ENCODE results near the gene B3GNT5. TPM values are rescaled to one million over a fixed set of nuclear protein-coding genes. Genes with fewer than 3 reads are reported as not detected.

Gene B3GNT5
- total RNA-seq, 2 donors from 2014 or later = 10.5 to 18.0 TPM

DNA sequence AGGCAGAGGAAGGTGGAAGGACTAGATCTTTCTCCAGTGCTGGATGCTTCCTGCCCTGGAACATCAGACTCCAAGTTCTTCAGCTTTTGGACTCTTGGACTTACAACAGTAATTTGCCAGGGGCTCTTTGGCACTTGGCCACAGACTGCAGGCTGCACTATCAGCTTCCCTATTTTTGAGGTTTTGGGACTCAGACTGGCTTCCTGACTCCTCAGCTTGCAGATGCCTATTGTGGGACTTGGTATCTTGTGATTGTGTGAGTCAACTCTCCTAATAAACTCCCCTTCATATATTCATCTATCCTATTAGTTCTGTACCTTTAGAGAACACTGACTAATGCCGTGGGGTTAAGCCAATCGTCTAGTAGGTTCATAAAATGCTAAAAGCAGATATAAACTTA, 8.8 kb upstream of the B3GNT5 start:
- Mint-ChIP-seq H3K36me3 (ENCODE audit: low read depth) (peaks cover 72% of the 10 kb centered on the region), H3K27ac (no peak overlapping the region), H3K4me3 (no peak overlapping the region), H3K4me1 (peaks cover 5% of the 10 kb centered on the region), H3K9me3 (peaks cover 37% of the 10 kb centered on the region), H3K27me3 (ENCODE audit: insufficient read depth) (peaks cover 2% of the 10 kb centered on the region)
- DNase-seq = no peak
- Histone ChIP-seq H3K4me1 (ENCODE audit: control insufficient read depth, insufficient read depth, low read length) (peaks cover 6% of the 10 kb centered on the region), H3K27ac (ENCODE audit: low read depth, low read length) (no peak overlapping the region), H3K27me3 (ENCODE audit: control insufficient read depth, insufficient read depth, low read length, poor library complexity, severe bottlenecking) (no peaks in the 10 kb centered on the region), H3K9ac (ENCODE audit: extremely low read depth, low read length, poor library complexity, severe bottlenecking) (no peak overlapping the region), H3K4me3 (ENCODE audit: low read length) (no peak overlapping the region), H3K9me3 (ENCODE audit: control insufficient read depth, low read length) (peaks cover 50% of the 10 kb centered on the region), H3K36me3 (ENCODE audit: control insufficient read depth, insufficient read depth, low read length) (peaks cover 76% of the 10 kb centered on the region)
- WGBS, 2 experiments (ENCODE audit: insufficient coverage in 1 of 2, insufficient read length in 1 of 2) = 94 to 98% methylated on average over 2 of the region's 2 CpGs
- TF ChIP-seq, protein P1, sequence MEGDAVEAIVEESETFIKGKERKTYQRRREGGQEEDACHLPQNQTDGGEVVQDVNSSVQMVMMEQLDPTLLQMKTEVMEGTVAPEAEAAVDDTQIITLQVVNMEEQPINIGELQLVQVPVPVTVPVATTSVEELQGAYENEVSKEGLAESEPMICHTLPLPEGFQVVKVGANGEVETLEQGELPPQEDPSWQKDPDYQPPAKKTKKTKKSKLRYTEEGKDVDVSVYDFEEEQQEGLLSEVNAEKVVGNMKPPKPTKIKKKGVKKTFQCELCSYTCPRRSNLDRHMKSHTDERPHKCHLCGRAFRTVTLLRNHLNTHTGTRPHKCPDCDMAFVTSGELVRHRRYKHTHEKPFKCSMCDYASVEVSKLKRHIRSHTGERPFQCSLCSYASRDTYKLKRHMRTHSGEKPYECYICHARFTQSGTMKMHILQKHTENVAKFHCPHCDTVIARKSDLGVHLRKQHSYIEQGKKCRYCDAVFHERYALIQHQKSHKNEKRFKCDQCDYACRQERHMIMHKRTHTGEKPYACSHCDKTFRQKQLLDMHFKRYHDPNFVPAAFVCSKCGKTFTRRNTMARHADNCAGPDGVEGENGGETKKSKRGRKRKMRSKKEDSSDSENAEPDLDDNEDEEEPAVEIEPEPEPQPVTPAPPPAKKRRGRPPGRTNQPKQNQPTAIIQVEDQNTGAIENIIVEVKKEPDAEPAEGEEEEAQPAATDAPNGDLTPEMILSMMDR (conservative IDR thresholded peaks at IDR 0.05) = no peak

DNA sequence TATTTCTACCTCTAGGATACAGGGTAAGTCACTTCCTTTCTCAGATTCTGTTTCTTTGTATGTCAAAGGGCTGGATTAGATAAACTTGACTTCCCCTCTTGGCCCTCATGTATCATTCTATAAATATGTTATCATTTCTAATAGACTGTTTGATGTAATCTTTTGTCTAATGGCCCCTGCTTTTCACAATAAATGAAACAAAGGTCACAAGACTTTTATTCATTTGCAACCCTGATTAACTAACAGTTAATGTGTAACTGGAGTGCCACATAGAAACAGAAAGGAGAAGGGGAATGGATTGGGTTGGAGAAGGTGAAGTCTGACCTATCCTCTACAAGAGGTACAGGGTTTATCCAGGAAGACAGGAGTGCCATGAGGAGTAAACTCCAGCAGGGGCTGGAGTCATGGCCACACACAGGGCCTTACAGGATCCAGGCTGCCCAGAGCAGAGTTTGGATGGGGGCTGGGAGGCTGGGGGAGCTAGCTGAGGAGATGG, 8.0 kb upstream of the B3GNT5 start:
- Histone ChIP-seq H3K36me3 (ENCODE audit: control insufficient read depth, insufficient read depth, low read length) (peaks cover 68% of the 10 kb centered on the region), H3K4me1 (ENCODE audit: control insufficient read depth, insufficient read depth, low read length) (peaks cover 10% of the 10 kb centered on the region), H3K27ac (ENCODE audit: low read depth, low read length) (no peak overlapping the region), H3K9ac (ENCODE audit: extremely low read depth, low read length, poor library complexity, severe bottlenecking) (no peak overlapping the region), H3K27me3 (ENCODE audit: control insufficient read depth, insufficient read depth, low read length, poor library complexity, severe bottlenecking) (no peaks in the 10 kb centered on the region), H3K9me3 (ENCODE audit: control insufficient read depth, low read length) (peaks cover 41% of the 10 kb centered on the region), H3K4me3 (ENCODE audit: low read length) (no peak overlapping the region)
- DNase-seq = no peak
- Mint-ChIP-seq H3K36me3 (ENCODE audit: low read depth) (peaks cover 64% of the 10 kb centered on the region), H3K4me3 (no peak overlapping the region), H3K27me3 (ENCODE audit: insufficient read depth) (peaks cover under 1% of the 10 kb centered on the region), H3K27ac (no peak overlapping the region), H3K4me1 (peaks cover 13% of the 10 kb centered on the region), H3K9me3 (peaks cover 36% of the 10 kb centered on the region)
- TF ChIP-seq, protein P1 (conservative IDR thresholded peaks at IDR 0.05) = peak; percentile 37

DNA sequence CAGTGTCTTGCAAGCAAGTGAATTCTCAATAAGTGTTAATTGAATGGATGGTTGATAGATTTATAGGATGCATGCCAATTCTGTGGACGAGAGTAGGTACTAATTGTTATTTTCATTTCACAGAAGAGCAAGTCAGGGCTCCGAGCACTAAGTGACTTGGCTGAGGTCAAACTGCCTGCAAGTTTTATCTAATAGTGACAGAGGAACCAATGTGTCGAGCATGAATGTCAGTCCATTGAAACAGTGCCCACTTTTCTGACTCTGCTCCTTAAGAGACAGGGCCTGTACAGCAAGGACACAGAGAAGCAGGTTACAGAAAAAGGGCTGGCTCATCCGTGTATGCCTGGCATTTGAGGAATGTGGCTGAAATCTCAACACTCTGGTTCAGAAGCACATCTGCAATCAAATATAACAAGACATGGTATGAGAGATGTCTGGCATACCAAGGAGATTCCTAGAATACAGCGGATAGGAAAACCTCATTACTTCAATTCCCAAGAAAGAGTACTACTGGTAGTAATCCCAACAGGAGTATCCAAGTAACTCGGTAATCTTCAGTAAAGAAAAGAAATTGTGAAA, 6.0 kb upstream of the B3GNT5 start:
- no peak for DNase-seq
- peaks cover 22% of the 10 kb centered on the region for H3K9me3 Mint-ChIP-seq

More for the DNA sequence above, 6.0 kb upstream of the B3GNT5 start:
- Mint-ChIP-seq H3K27me3 (ENCODE audit: insufficient read depth) (peaks cover 3% of the 10 kb centered on the region), H3K4me1 (peaks cover 18% of the 10 kb centered on the region), H3K27ac (no peak overlapping the region), H3K4me3 (no peak overlapping the region), H3K36me3 (ENCODE audit: low read depth) (peaks cover 47% of the 10 kb centered on the region)
- Histone ChIP-seq H3K36me3 (ENCODE audit: control insufficient read depth, insufficient read depth, low read length) (peaks cover 54% of the 10 kb centered on the region), H3K4me1 (ENCODE audit: control insufficient read depth, insufficient read depth, low read length) (peaks cover 10% of the 10 kb centered on the region), H3K4me3 (ENCODE audit: low read length) (no peak overlapping the region), H3K9ac (ENCODE audit: extremely low read depth, low read length, poor library complexity, severe bottlenecking) (no peak overlapping the region), H3K27me3 (ENCODE audit: control insufficient read depth, insufficient read depth, low read length, poor library complexity, severe bottlenecking) (no peaks in the 10 kb centered on the region), H3K27ac (ENCODE audit: low read depth, low read length) (no peak overlapping the region), H3K9me3 (ENCODE audit: control insufficient read depth, low read length) (peaks cover 28% of the 10 kb centered on the region)
- 72 to 88% methylated on average over 4 to 6 of the region's 6 CpGs for WGBS, 2 experiments (ENCODE audit: insufficient coverage in 1 of 2, insufficient read length in 1 of 2)
- TF ChIP-seq, protein P1 (conservative IDR thresholded peaks at IDR 0.05) = no peak

All from endodermal cell (in vitro differentiated cells).